IMR-90 (cell line): ENCODE measurements around the gene NEK2. TPM values are rescaled to one million over a fixed set of nuclear protein-coding genes. Genes with fewer than 3 reads are reported as not detected.
"Not testable (repeated sequence)": the region's sequence is repeated elsewhere in the genome, so short reads cannot be mapped to it uniquely, and the experiment has no call there.

Source experiments
- ATAC-seq: fragments of 200-7000 bp; cut with Tn5 transposase; 2 replicates; pipeline ENCODE4 v1.9.1; 2020; ENCODE audit warnings: low read depth, mild to moderate bottlenecking, moderate library complexity
- BruUV-seq: library from RNA; stranded (reverse); fragments of 400-500 nt; replicated peaks from 2 replicates; lab custom pipeline; 2021; lab: Mats Ljungman, UMichigan
- CTCF ChIA-PET: fragments of 300-600 bp; formaldehyde crosslinking; extraction: SDS; loops from one replicate; lab custom pipeline; 2021; ENCODE audit warnings: antibody characterized with exemption; lab: Yijun Ruan, JAX
- POLR2A ChIA-PET: fragments of 300-600 bp; sonication (Branson Sonifier 250); formaldehyde crosslinking; loops from one replicate; lab custom pipeline; 2022; ENCODE audit warnings: antibody characterized with exemption; ENCODE audit not compliant: unreplicated experiment; lab: Charles Lee
- DNase-seq: peaks from one replicate; pipeline ENCODE4 v3.0.0; 2013
- H2AFZ ChIP-seq: replicated peaks from 2 replicates; pipeline ENCODE3; 2013; ENCODE audit warnings: low read length, mild to moderate bottlenecking; ENCODE audit not compliant: poor library complexity
- H2AK5ac ChIP-seq: 2 replicates; pipeline ENCODE4 v1.6.1; 2013; ENCODE audit warnings: low read depth, low read length, inconsistent platforms
- H2AK9ac ChIP-seq: replicated peaks from 2 replicates; pipeline ENCODE3; 2013; ENCODE audit warnings: mild to moderate bottlenecking, low read depth, low read length, moderate library complexity; ENCODE audit not compliant: poor library complexity
- H2BK120ac ChIP-seq: 2 replicates; pipeline ENCODE4 v1.6.1; 2013; ENCODE audit warnings: low read depth, low read length, inconsistent platforms
- H2BK15ac ChIP-seq: 3 replicates; pipeline ENCODE4 v1.6.1; 2013; ENCODE audit warnings: low read depth, low read length, inconsistent platforms
- H2BK20ac ChIP-seq: 2 replicates; pipeline ENCODE4 v1.6.1; 2013; ENCODE audit warnings: low read depth, mild to moderate bottlenecking, inconsistent platforms, low read length, moderate library complexity
- H2BK5ac ChIP-seq: 2 replicates; pipeline ENCODE4 v1.6.1; 2013; ENCODE audit warnings: mild to moderate bottlenecking, low read depth, low read length, inconsistent platforms; ENCODE audit not compliant: poor library complexity, severe bottlenecking
- H3K14ac ChIP-seq: replicated peaks from 2 replicates; pipeline ENCODE4 v1.6.1; 2013; ENCODE audit warnings: low read depth, low read length, inconsistent platforms
- H3K18ac ChIP-seq: 2 replicates; pipeline ENCODE4 v1.6.1; 2013; ENCODE audit warnings: low read depth, low read length, control low read depth
- H3K23ac ChIP-seq: 2 replicates; pipeline ENCODE4 v1.6.1; 2013; ENCODE audit warnings: low read depth, low read length, inconsistent platforms
- H3K27ac ChIP-seq: 2 replicates; pipeline ENCODE4 v1.5.1; 2013; ENCODE audit warnings: mild to moderate bottlenecking, control low read depth, low read length; ENCODE audit not compliant: insufficient read depth
- H3K27me3 ChIP-seq: 2 replicates; pipeline ENCODE4 v1.6.1; 2013; ENCODE audit warnings: low read length; ENCODE audit not compliant: control insufficient read depth, insufficient read depth
- H3K36me3 ChIP-seq: 2 replicates; pipeline ENCODE4 v1.6.1; 2013; ENCODE audit warnings: low read length, mixed read lengths; ENCODE audit not compliant: control insufficient read depth, insufficient read depth
- H3K4ac ChIP-seq: 2 replicates; pipeline ENCODE4 v1.6.1; 2013; ENCODE audit warnings: low read depth, low read length, inconsistent platforms
- H3K4me1 ChIP-seq: 2 replicates; pipeline ENCODE4 v1.6.1; 2013; ENCODE audit warnings: low read length, mixed read lengths; ENCODE audit not compliant: control insufficient read depth, insufficient read depth
- H3K4me2 ChIP-seq: 2 replicates; pipeline ENCODE4 v1.6.1; 2013; ENCODE audit warnings: low read depth, mild to moderate bottlenecking, control low read depth, low read length, moderate library complexity
- H3K4me3 ChIP-seq: 2 replicates; pipeline ENCODE4 v1.5.1; 2013; ENCODE audit warnings: low read depth, mild to moderate bottlenecking, control low read depth, low read length, moderate library complexity; ENCODE audit not compliant: insufficient read depth
- H3K56ac ChIP-seq: 2 replicates; pipeline ENCODE4 v1.6.1; 2013; ENCODE audit warnings: low read length, inconsistent platforms; ENCODE audit not compliant: insufficient read depth; ENCODE audit errors: extremely low read depth
- H3K79me1 ChIP-seq, 2 experiments: 2 replicates each; pipeline ENCODE4 v1.6.1; 2013; ENCODE audit warnings: low read length in 2 of 2, inconsistent platforms in 1 of 2, low read depth in 1 of 2
- H3K9ac ChIP-seq: 2 replicates; pipeline ENCODE4 v1.6.1; 2013; ENCODE audit warnings: low read depth, low read length, control low read depth
- H3K9me1 ChIP-seq: 2 replicates; pipeline ENCODE4 v1.6.1; 2013; ENCODE audit warnings: low read length, inconsistent platforms; ENCODE audit not compliant: insufficient read depth
- H3K9me3 ChIP-seq: 2 replicates; pipeline ENCODE4 v1.6.1; 2013; ENCODE audit warnings: low read length; ENCODE audit not compliant: control insufficient read depth, insufficient read depth
- H4K20me1 ChIP-seq: 2 replicates; pipeline ENCODE4 v1.6.1; 2013; ENCODE audit warnings: low read length, inconsistent platforms; ENCODE audit not compliant: insufficient read depth
- H4K5ac ChIP-seq: 2 replicates; pipeline ENCODE4 v1.6.1; 2013; ENCODE audit warnings: mild to moderate bottlenecking, low read depth, low read length, control low read depth
- H4K8ac ChIP-seq, 2 experiments: 2 replicates each; pipeline ENCODE4 v1.6.1; 2013; ENCODE audit warnings: low read depth in 2 of 2, low read length in 2 of 2, control low read depth in 1 of 2, inconsistent platforms in 1 of 2
- H4K91ac ChIP-seq: 2 replicates; pipeline ENCODE4 v1.6.1; 2013; ENCODE audit warnings: low read depth, low read length, inconsistent platforms; ENCODE audit not compliant: insufficient read depth
- MAFK ChIP-seq: IDR thresholded peaks from 2 replicates; pipeline ENCODE4 v1.6.1; 2012; ENCODE audit warnings: low read depth, low read length, improper control_type of control experiment
- MXI1 ChIP-seq: IDR thresholded peaks from 2 replicates; pipeline ENCODE4 v1.6.1; 2012; ENCODE audit warnings: low read depth, mild to moderate bottlenecking, low read length, moderate library complexity, borderline replicate concordance
- WGBS, 2 experiments: methylation state at CpG; one replicate each; pipeline versions ENCODE4 v1.1.5 to v1.1.7; 2013; ENCODE audit warnings: missing lambda C conversion rate in 2 of 2; ENCODE audit not compliant: insufficient read length in 1 of 2; ENCODE audit errors: extremely low coverage in 2 of 2; 5-methylcytosine and 5-hydroxymethylcytosine counted together
- dilution Hi-C: fragments of 300-500 bp; cut with HindIII; formaldehyde crosslinking; loops from one replicate; pipeline ENCODE4 v1.14.3; 2018; ENCODE audit warnings: low sequenced_read_pairs; ENCODE audit not compliant: unreplicated experiment
- in situ Hi-C: fragments of 300-500 bp; cut with MboI; formaldehyde crosslinking; loops from 3 replicates; pipeline ENCODE4 v1.14.3; 2019; ENCODE audit warnings: low sequenced_read_pairs, inconsistent platforms, mixed read lengths
- intact Hi-C: fragments of 100-400 bp; cut with micrococcal nuclease; formaldehyde crosslinking; loops from 2 replicates; pipeline ENCODE4 v1.10.0; 2022
- polyA plus RNA-seq, 3 experiments: library from polyadenylated mRNA; depleted of rRNA; stranded (reverse); fragments of >200 nt; gene quantifications; 2 replicates each; pipeline ENCODE4 v1.2.3, GENCODE V29; 2012; ENCODE audit warnings: low replicate concordance in 1 of 3
- total RNA-seq: library from RNA; depleted of rRNA; stranded (reverse); fragments of >200 nt; gene quantifications from 2 replicates; pipeline ENCODE4 v1.2.3, GENCODE V29; 2012

Gene NEK2
- total and polyA plus RNA-seq, 2 of the 4 experiments (the other 2 are of a cell fraction), result 9.9 to 26.0 TPM

DNA sequence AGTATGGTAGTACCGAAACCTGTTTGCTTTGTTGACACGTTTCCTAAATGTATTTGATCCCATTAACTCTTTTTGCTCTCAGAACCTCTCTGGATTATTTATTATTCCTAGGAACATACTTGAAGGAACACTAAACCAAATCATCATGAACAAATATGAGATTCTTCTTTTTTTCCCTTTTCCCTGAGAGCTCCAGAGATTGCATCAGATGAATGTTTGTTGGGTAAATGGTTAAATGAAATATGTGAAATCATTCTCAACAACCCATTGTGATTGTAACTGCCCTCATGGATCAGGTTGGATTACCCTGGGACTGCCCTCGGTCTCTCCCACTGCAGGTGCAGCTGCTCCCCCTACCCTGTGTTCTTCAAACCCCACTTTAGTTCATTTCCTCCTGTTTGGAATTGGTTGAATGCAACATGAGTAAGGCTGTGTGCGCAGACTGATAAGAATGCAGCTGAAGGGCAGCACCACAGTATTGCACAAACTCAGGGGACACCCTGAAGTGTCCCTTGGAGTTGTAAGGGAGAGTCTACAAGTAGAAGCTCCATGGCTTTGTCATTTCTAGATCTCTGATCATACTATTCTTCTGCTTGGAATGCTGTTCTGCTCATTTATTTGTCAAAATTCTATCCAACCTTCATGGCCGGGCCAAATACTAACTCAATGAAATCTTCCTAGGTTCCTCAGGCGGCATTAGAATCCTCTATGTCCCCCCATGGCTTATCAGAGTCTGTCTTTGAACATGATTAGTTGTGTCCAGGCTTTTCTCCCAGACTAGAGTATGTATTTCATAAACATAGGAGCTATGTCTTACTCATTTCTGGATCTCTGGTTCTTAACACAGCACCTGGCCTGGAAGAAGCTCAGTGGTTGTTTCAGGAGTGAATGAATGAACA is 47.1 kb upstream of the NEK2 start (continued):
- no peak for TF ChIP-seq MXI1
- TF ChIP-seq MAFK, result no peak

DNA sequence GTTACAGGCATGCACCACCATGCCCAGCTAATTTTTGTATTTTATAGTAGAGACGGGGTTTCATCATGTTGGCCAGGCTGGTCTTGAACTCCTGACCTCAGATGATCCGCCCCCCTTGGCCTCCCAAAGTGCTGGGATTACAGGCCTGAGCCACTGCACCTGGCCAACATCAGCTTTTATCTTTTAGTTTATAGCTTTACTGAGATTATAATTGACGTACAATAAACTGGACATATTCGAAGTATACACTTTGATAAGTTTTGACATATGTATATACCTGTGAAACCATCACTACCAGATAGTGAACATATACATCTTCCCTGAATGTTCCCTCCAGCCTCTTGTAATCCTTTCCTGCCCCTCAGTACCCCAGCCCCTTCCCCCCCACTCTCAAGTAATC is 41.1 kb upstream of the NEK2 start:
- H3K79me1 ChIP-seq, intact Hi-C loops, H2BK120ac ChIP-seq, H2AK9ac ChIP-seq, H2BK15ac ChIP-seq, H3K4me2 ChIP-seq, H3K27ac ChIP-seq, H3K56ac ChIP-seq, dilution Hi-C loops, H3K4me3 ChIP-seq, H3K4ac ChIP-seq, H3K9ac ChIP-seq, H3K4me1 ChIP-seq, H4K91ac ChIP-seq, H2BK5ac ChIP-seq, CTCF ChIA-PET, BruUV-seq, H3K23ac ChIP-seq, H3K18ac ChIP-seq, H4K8ac ChIP-seq, DNase-seq, H3K36me3 ChIP-seq, H3K9me1 ChIP-seq, ATAC-seq, H3K9me3 ChIP-seq, H4K20me1 ChIP-seq, POLR2A ChIA-PET, H3K27me3 ChIP-seq, H2AFZ ChIP-seq, H4K5ac ChIP-seq, in situ Hi-C loops, H2BK20ac ChIP-seq, H3K14ac ChIP-seq, H2AK5ac ChIP-seq: not testable (repeated sequence)
- no CpG with 5 or more reads among the region's 4 CpGs for WGBS, 2 experiments
